HL-60 (cell line): Measurements from ENCODE around the gene OTOS.

Experiments
- DNase-seq, 2 experiments: peaks; one replicate each; pipeline ENCODE4 v3.0.0-alpha.2; 2010 to 2020; ENCODE audit warnings: low read depth in 1 of 2, low spot score in 1 of 2
- H3K27ac ChIP-seq: fragments of 250-450 bp; sonication (Bioruptor Pico); replicated peaks from 2 replicates; pipeline ENCODE4 v1.5.1; 2020; ENCODE audit warnings: mild to moderate bottlenecking, moderate library complexity
- H3K27me3 ChIP-seq: fragments of 250-450 bp; sonication (Bioruptor Pico); 2 replicates; pipeline ENCODE4 v1.5.1; 2021; ENCODE audit warnings: mild to moderate bottlenecking, moderate library complexity; ENCODE audit not compliant: insufficient read depth, poor library complexity, severe bottlenecking
- H3K4me3 ChIP-seq: replicated peaks from 2 replicates; pipeline ENCODE4 v1.5.1; 2011; ENCODE audit warnings: mild to moderate bottlenecking, control low read depth, low read length; ENCODE audit not compliant: insufficient read depth
- CTCF ChIP-seq: IDR thresholded peaks from one replicate; pipeline ENCODE4 v1.5.1; 2011; ENCODE audit warnings: low read length, control low read depth, inconsistent platforms; ENCODE audit not compliant: insufficient read depth
- GABPA ChIP-seq: IDR thresholded peaks from 2 replicates; pipeline ENCODE4 v1.6.1; 2012; ENCODE audit warnings: low read depth
- POLR2AphosphoS5 ChIP-seq: IDR thresholded peaks from 2 replicates; pipeline ENCODE4 v1.6.1; 2012; ENCODE audit warnings: low read depth
- REST ChIP-seq: IDR thresholded peaks from 2 replicates; pipeline ENCODE4 v1.6.1; 2012; ENCODE audit warnings: low read depth; ENCODE audit not compliant: insufficient replicate concordance
- SPI1 ChIP-seq: IDR thresholded peaks from 2 replicates; pipeline ENCODE4 v1.6.1; 2012; ENCODE audit warnings: low read depth, mild to moderate bottlenecking, borderline replicate concordance

OTOS gene

GRCh38 chr2:240146141-240146561 lies 5.7 kb upstream of the OTOS start:
- H3K4me3 ChIP-seq: no peak overlapping the region
- DNase-seq: no peak
- no peak overlapping the region for H3K27ac ChIP-seq
- TF ChIP-seq SPI1: no peak
- no peaks in the 10 kb centered on the region for H3K27me3 ChIP-seq

GRCh38 chr2:240145461-240145860 lies 5.0 kb upstream of the OTOS start:
- H3K27ac ChIP-seq: no peak overlapping the region
- H3K27me3 ChIP-seq: no peaks in the 10 kb centered on the region
- H3K4me3 ChIP-seq: no peak overlapping the region
- no peak for DNase-seq
- TF ChIP-seq SPI1 (no peak), REST (no peak), CTCF (no peak)

GRCh38 chr2:240144649-240145261 lies 4.3 kb upstream of the OTOS start:
- TF ChIP-seq POLR2AphosphoS5 (no peak), CTCF (no peak), REST (no peak), GABPA (no peak), SPI1 (no peak)
- no peak overlapping the region for H3K4me3 ChIP-seq
- no peak for DNase-seq
- H3K27ac ChIP-seq: no peak overlapping the region
- H3K27me3 ChIP-seq: no peaks in the 10 kb centered on the region

- Histone ChIP-seq H3K4me3 (no peak overlapping the region), H3K27ac (no peak overlapping the region), H3K27me3 (no peaks in the 10 kb centered on the region)
- peak in 1 of 2 experiments; percentile 55 for DNase-seq
- TF ChIP-seq CTCF: peak; percentile 67
- TF ChIP-seq SPI1: no peak
Observed at GRCh38 chr2:240143801-240144648, 3.6 kb upstream of the OTOS start.
